Brain microvascular endothelial cell (primary cell): Measurements from ENCODE around the gene FNDC1.
"Not testable (repeated sequence)": the region's sequence is repeated elsewhere in the genome, so short reads cannot be mapped to it uniquely, and the experiment has no call there.

Experiments used
- DNase-seq: peaks from one replicate; pipeline ENCODE4 v3.0.0-alpha.2; 2020
- H3K27ac ChIP-seq: fragments of 250-450 bp; sonication (Bioruptor Pico); 2 replicates; pipeline ENCODE4 v1.5.1; 2020; ENCODE audit warnings: mild to moderate bottlenecking, moderate library complexity
- H3K27me3 ChIP-seq: fragments of 250-450 bp; sonication (Bioruptor Pico); replicated peaks from 2 replicates; pipeline ENCODE4 v1.5.1; 2020; ENCODE audit warnings: mild to moderate bottlenecking
- H3K36me3 ChIP-seq: fragments of 250-450 bp; sonication (Bioruptor Pico); replicated peaks from 2 replicates; pipeline ENCODE4 v1.5.1; 2020; ENCODE audit warnings: mild to moderate bottlenecking
- H3K4me3 ChIP-seq: 2 replicates; pipeline ENCODE4 v1.5.1; 2011; ENCODE audit warnings: low read depth, mild to moderate bottlenecking, control low read depth, low read length, moderate library complexity
- in situ Hi-C: cut with HindIII; loops from 2 replicates; pipeline ENCODE4 v1.10.0; 2017; ENCODE audit warnings: low sequenced_read_pairs, low pct_ligation_motif_present
- TF ChIP-seq, protein P1 (sequence below): IDR thresholded peaks from 2 replicates; pipeline ENCODE4 v1.5.1; 2011; ENCODE audit warnings: low read depth, mild to moderate bottlenecking, moderate library complexity, low read length, control low read depth, inconsistent platforms; ENCODE audit errors: missing control alignments

The FNDC1 gene

GRCh38 chr6:159169193-159169555, at the start of gene FNDC1:
Gene FNDC1 (plus strand): TSS chr6:159169400. CDS start chr6:159169597, 197 bp downstream.
- Histone ChIP-seq H3K27ac (no peak within 1 kb of the TSS), H3K36me3 (no peaks in the 10 kb centered on the region), H3K4me3 (peak within 1 kb of the TSS; percentile 49), H3K27me3 (peaks cover 13% of the 10 kb centered on the region)
- in situ Hi-C loops, result loop anchor here (25.0 kb wide), 1 partner anchor 468 kb away; no protein-coding TSS in a partner anchor
- TF ChIP-seq, protein P1, sequence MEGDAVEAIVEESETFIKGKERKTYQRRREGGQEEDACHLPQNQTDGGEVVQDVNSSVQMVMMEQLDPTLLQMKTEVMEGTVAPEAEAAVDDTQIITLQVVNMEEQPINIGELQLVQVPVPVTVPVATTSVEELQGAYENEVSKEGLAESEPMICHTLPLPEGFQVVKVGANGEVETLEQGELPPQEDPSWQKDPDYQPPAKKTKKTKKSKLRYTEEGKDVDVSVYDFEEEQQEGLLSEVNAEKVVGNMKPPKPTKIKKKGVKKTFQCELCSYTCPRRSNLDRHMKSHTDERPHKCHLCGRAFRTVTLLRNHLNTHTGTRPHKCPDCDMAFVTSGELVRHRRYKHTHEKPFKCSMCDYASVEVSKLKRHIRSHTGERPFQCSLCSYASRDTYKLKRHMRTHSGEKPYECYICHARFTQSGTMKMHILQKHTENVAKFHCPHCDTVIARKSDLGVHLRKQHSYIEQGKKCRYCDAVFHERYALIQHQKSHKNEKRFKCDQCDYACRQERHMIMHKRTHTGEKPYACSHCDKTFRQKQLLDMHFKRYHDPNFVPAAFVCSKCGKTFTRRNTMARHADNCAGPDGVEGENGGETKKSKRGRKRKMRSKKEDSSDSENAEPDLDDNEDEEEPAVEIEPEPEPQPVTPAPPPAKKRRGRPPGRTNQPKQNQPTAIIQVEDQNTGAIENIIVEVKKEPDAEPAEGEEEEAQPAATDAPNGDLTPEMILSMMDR, result peak; percentile 39
- no peak for DNase-seq

GRCh38 chr6:159119791-159120190, 49.4 kb upstream of the FNDC1 start:
- TF ChIP-seq, protein P1, result no peak
- no peak overlapping the region for H3K4me3 ChIP-seq
- in situ Hi-C loops, result no loop called here
- no peaks in the 10 kb centered on the region for H3K36me3 ChIP-seq
- no peak overlapping the region for H3K27ac ChIP-seq
- H3K27me3 ChIP-seq, result peaks cover 4% of the 10 kb centered on the region
- DNase-seq, result no peak

DNA sequence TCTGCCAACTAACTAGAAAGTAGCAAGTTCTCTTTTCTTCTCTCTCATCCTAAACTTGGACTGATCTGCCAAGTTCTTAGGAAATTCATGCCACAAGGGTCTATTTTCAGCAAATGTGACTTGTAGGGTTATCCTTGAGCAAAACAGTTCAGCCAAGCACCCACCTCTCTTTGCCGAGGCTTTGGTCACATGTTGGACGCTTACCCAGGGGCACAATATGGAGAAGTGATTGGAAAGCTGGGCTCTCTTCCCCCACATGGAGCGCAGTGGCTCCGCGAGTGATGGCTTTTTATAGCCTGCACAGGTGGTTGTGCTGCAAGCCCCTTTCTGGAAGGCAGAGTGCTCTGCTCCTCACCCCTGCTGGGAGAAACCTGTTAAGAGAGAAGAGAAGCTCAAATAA, 47.7 kb upstream of the FNDC1 start:
- in situ Hi-C loops, result no loop called here
- no peaks in the 10 kb centered on the region for H3K36me3 ChIP-seq
- no peak overlapping the region for H3K4me3 ChIP-seq
- H3K27ac ChIP-seq, result no peak overlapping the region
- H3K27me3 ChIP-seq, result peaks cover 4% of the 10 kb centered on the region
- TF ChIP-seq, protein P1, result no peak
- no peak for DNase-seq

GRCh38 chr6:159122453-159122852, 46.7 kb upstream of the FNDC1 start:
- H3K36me3 ChIP-seq, result no peaks in the 10 kb centered on the region
- no peak overlapping the region for H3K27ac ChIP-seq
- no peak for DNase-seq
- no peak overlapping the region for H3K4me3 ChIP-seq
- H3K27me3 ChIP-seq, result peaks cover 4% of the 10 kb centered on the region
- in situ Hi-C loops, result no loop called here
- TF ChIP-seq, protein P1, result no peak

- H3K27ac ChIP-seq, H3K36me3 ChIP-seq, in situ Hi-C loops, H3K4me3 ChIP-seq, H3K27me3 ChIP-seq, DNase-seq: not testable (repeated sequence)
These were observed 45.4 kb upstream of the FNDC1 start for GRCh38 chr6:159123831-159124230.

DNA sequence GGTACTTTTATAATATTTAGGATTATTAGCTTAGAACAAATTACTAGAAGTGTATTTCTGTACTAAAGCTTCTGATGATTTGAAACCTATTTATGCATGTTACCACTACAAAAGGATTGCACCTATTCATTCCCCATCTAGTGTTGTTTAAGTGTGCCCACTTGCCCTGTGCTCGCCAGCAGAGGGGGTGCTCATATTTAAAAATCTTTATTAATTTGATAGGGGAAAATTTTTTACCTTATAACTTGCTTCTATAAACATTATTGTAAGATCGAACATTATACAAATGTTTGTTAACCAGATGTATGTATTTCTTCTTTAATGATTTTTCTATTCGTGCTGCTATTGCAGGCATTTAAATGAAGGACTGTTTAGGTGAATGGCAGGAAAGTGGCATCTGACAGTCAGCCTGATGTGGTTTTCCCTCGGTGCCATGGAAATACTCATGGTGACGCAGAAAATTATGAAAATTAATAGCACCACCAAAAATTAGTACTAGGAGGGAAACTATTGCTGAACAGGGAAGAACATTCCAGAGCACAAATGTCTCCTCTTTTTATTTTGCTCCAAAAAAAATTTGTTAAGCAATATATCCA, 44.1 kb upstream of the FNDC1 start:
- in situ Hi-C loops, result no loop called here
- Histone ChIP-seq H3K36me3 (no peaks in the 10 kb centered on the region), H3K27ac (no peak overlapping the region), H3K4me3 (no peak overlapping the region), H3K27me3 (peaks cover 4% of the 10 kb centered on the region)
- TF ChIP-seq, protein P1, result peak; percentile 65
- no peak for DNase-seq
